Hepatocyte (in vitro differentiated cells): ENCODE measurements around the gene CALY. TPM values are rescaled to one million over a fixed set of nuclear protein-coding genes. Genes with fewer than 3 reads are reported as not detected.

Experiments
- DNase-seq: peaks from one replicate; pipeline ENCODE4 v3.0.0-alpha.2; 2016; ENCODE audit warnings: low spot score
- H2AFZ ChIP-seq: fragments of 200-600 bp; sonication (generic); 2 replicates; pipeline ENCODE4 v1.6.0; 2016; ENCODE audit warnings: antibody characterized with exemption, mild to moderate bottlenecking
- H3K27ac ChIP-seq: fragments of 200-600 bp; sonication (generic); 2 replicates; pipeline ENCODE4 v1.5.1; 2016; ENCODE audit warnings: mild to moderate bottlenecking
- H3K27me3 ChIP-seq: fragments of 200-600 bp; sonication (generic); 2 replicates; pipeline ENCODE4 v1.6.1; 2016
- H3K36me3 ChIP-seq: fragments of 200-600 bp; sonication (generic); replicated peaks from 2 replicates; pipeline ENCODE4 v1.5.1; 2016; ENCODE audit warnings: low read depth; ENCODE audit not compliant: insufficient read depth
- H3K4me1 ChIP-seq: fragments of 200-600 bp; sonication (generic); 2 replicates; pipeline ENCODE4 v1.5.1; 2016; ENCODE audit warnings: mild to moderate bottlenecking, moderate library complexity; ENCODE audit not compliant: insufficient read depth
- H3K4me2 ChIP-seq: fragments of 200-600 bp; sonication (generic); 2 replicates; pipeline ENCODE4 v1.6.0; 2016
- H3K4me3 ChIP-seq: fragments of 200-600 bp; sonication (generic); 2 replicates; pipeline ENCODE4 v1.5.1; 2016; ENCODE audit warnings: mild to moderate bottlenecking
- H3K79me2 ChIP-seq: fragments of 200-600 bp; sonication (generic); 2 replicates; pipeline ENCODE4 v1.6.0; 2017; ENCODE audit warnings: mild to moderate bottlenecking
- H3K9me2 ChIP-seq: fragments of 200-600 bp; sonication (generic); replicated peaks from 2 replicates; pipeline ENCODE4 v1.6.0; 2017; ENCODE audit warnings: mild to moderate bottlenecking; ENCODE audit not compliant: insufficient read depth
- H3K9me3 ChIP-seq: fragments of 200-600 bp; sonication (generic); 2 replicates; pipeline ENCODE4 v1.5.1; 2016; ENCODE audit warnings: low read depth, mild to moderate bottlenecking
- H4K20me1 ChIP-seq: fragments of 200-600 bp; sonication (generic); 2 replicates; pipeline ENCODE4 v1.6.0; 2016; ENCODE audit warnings: mild to moderate bottlenecking; ENCODE audit not compliant: insufficient read depth, poor library complexity, severe bottlenecking
- EZH2 ChIP-seq: fragments of 200-600 bp; sonication (generic); IDR thresholded peaks from 2 replicates; pipeline ENCODE4 v1.6.1; 2016; ENCODE audit warnings: antibody characterized with exemption, mild to moderate bottlenecking, borderline replicate concordance
- EZH2phosphoT487 ChIP-seq: fragments of 200-600 bp; sonication (generic); IDR thresholded peaks from one replicate; pipeline ENCODE4 v1.6.1; 2018; ENCODE audit warnings: antibody characterized with exemption, mild to moderate bottlenecking, low read depth, moderate library complexity; ENCODE audit not compliant: unreplicated experiment, severe bottlenecking
- WGBS: methylation state at CpG from one replicate; pipeline ENCODE4 v1.1.6; 2016; ENCODE audit warnings: low lambda C conversion rate; ENCODE audit errors: missing lambda C conversion rate; 5-methylcytosine and 5-hydroxymethylcytosine counted together
- polyA plus RNA-seq: library from polyadenylated mRNA; unstranded; fragments of >200 nt; fragmentation: Nextera tagmentation; extraction: Ambion mirVana; gene quantifications from 2 replicates; pipeline ENCODE4 v1.2.1, GENCODE V29; 2016
- total RNA-seq: library from RNA; depleted of rRNA; stranded (reverse); fragments of >200 nt; gene quantifications from 2 replicates; pipeline ENCODE4 v1.2.3, GENCODE V29; 2014
- TF ChIP-seq, protein P1 (sequence below): fragments of 200-600 bp; sonication (generic); IDR thresholded peaks from 2 replicates; pipeline ENCODE4 v1.5.1; 2016; ENCODE audit warnings: antibody characterized with exemption, mild to moderate bottlenecking; ENCODE audit not compliant: poor library complexity

CALY gene
- total and polyA plus RNA-seq, 2 experiments from 2014 or later = 2.3 to 3.7 TPM

- DNase-seq = no peak
- Histone ChIP-seq H3K79me2 (no peaks in the 10 kb centered on the region), H2AFZ (no peak overlapping the region), H3K27ac (no peak overlapping the region), H3K4me3 (no peak overlapping the region), H3K4me2 (no peak overlapping the region), H3K9me3 (no peaks in the 10 kb centered on the region), H3K27me3 (peaks cover 31% of the 10 kb centered on the region), H3K4me1 (peaks cover 12% of the 10 kb centered on the region), H3K9me2 (no peaks in the 10 kb centered on the region), H3K36me3 (no peaks in the 10 kb centered on the region), H4K20me1 (no peaks in the 10 kb centered on the region)
- WGBS = 94% methylated on average over 13 of the region's 13 CpGs
- TF ChIP-seq EZH2phosphoT487 = no peak
Measured at GRCh38 chr10:133339708-133340380, 3.1 kb upstream of the CALY start.

DNA sequence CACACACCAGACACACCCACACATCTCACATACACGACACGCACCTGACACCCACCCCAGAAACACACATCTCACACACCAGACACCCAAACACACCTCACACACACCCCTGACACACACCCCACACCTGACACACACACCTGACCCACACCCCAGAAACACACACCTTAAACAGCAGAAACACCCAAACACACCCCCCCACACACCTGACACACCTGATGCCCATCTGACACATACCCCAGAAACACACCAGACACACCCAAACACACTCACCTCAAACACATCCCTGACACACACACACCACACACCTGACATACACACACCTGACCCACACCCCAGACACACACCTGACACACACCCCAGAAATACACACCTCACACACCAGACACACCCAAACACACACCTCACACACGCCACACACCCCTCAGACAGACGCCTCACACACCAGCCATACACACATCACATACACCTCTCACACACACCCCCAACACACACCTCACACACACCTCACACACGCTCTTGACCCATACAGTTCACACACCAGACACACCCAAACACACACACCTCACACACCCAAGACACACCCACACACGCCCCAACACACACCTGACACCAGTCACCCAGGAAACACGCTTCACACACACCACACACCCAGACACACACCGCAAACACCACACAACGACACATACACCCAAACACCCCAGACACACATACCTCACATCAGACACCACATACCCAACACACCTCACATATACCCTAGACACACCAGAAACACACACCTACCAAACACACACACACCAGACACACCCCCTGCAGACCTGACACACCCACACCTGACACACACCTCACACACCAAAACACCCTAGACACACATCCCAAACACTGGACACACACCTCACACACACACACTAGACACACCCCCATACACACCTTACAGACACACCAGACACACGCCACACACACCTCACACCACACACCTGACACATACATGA lies 1.7 kb upstream of the CALY start:
- Histone ChIP-seq H2AFZ (no peak overlapping the region), H3K36me3 (no peaks in the 10 kb centered on the region), H3K4me3 (no peak overlapping the region), H3K4me2 (no peak overlapping the region), H3K9me2 (no peaks in the 10 kb centered on the region), H3K9me3 (no peaks in the 10 kb centered on the region), H3K4me1 (peaks cover 14% of the 10 kb centered on the region), H4K20me1 (no peaks in the 10 kb centered on the region), H3K27ac (no peak overlapping the region), H3K27me3 (peaks cover 36% of the 10 kb centered on the region), H3K79me2 (no peaks in the 10 kb centered on the region)
- TF ChIP-seq EZH2 (no peak), EZH2phosphoT487 (no peak)
- TF ChIP-seq, protein P1, sequence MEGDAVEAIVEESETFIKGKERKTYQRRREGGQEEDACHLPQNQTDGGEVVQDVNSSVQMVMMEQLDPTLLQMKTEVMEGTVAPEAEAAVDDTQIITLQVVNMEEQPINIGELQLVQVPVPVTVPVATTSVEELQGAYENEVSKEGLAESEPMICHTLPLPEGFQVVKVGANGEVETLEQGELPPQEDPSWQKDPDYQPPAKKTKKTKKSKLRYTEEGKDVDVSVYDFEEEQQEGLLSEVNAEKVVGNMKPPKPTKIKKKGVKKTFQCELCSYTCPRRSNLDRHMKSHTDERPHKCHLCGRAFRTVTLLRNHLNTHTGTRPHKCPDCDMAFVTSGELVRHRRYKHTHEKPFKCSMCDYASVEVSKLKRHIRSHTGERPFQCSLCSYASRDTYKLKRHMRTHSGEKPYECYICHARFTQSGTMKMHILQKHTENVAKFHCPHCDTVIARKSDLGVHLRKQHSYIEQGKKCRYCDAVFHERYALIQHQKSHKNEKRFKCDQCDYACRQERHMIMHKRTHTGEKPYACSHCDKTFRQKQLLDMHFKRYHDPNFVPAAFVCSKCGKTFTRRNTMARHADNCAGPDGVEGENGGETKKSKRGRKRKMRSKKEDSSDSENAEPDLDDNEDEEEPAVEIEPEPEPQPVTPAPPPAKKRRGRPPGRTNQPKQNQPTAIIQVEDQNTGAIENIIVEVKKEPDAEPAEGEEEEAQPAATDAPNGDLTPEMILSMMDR = no peak
- DNase-seq = no peak
- 91% methylated on average over 9 of the region's 10 CpGs for WGBS

GRCh38 chr10:133337370-133337725 lies 652 bp upstream of the CALY start:
- Histone ChIP-seq H3K4me1 (peaks cover 14% of the 10 kb centered on the region), H3K79me2 (no peaks in the 10 kb centered on the region), H3K9me2 (no peaks in the 10 kb centered on the region), H4K20me1 (no peaks in the 10 kb centered on the region), H3K36me3 (no peaks in the 10 kb centered on the region), H2AFZ (no peak overlapping the region), H3K9me3 (no peaks in the 10 kb centered on the region), H3K4me3 (no peak overlapping the region), H3K27ac (no peak overlapping the region), H3K4me2 (no peak overlapping the region), H3K27me3 (peaks cover 43% of the 10 kb centered on the region)
- TF ChIP-seq, protein P1 = no peak
- no peak for TF ChIP-seq EZH2
- no peak for TF ChIP-seq EZH2phosphoT487
- WGBS = 100% methylated on average over 3 of the region's 3 CpGs
- DNase-seq = no peak

DNA sequence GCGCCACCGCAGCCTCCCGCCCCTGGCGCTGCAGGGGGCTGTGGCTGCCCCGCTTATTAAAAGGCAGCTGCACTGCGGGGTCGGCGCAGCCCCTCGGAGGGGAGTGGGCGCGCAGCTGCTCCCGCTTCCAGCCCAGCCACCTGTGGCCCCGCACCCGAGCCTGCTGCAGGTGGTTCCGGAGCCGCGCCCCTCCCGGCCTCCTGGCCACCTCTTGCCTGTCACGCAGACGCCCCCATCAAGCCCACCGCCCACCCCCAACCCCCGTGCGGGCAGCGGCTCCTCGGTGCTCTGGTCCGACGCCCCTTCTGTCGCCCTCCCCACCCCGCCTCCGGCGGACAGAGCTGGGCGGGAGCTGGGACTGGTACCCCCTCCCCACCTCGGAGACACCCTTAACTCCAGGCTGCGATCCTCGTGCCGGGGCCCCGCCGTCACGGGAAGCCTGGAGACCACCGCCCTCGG lies 549 bp downstream of the CALY start:
- no peak overlapping the region for H3K27ac ChIP-seq
- WGBS = 44% methylated on average over 14 of the region's 41 CpGs

More for the DNA sequence above, 549 bp downstream of the CALY start:
- TF ChIP-seq, protein P1 = no peak
- peak; percentile 45 for TF ChIP-seq EZH2
- no peak for TF ChIP-seq EZH2phosphoT487
- peaks cover 53% of the 10 kb centered on the region for H3K27me3 ChIP-seq
- no peak for DNase-seq
- H2AFZ ChIP-seq = no peak overlapping the region
- H3K4me2 ChIP-seq = peak overlapping the region; percentile 91
- H3K79me2 ChIP-seq = no peaks in the 10 kb centered on the region
- no peaks in the 10 kb centered on the region for H4K20me1 ChIP-seq
- H3K4me1 ChIP-seq = peaks cover 14% of the 10 kb centered on the region
- no peak overlapping the region for H3K4me3 ChIP-seq
- H3K9me2 ChIP-seq = no peaks in the 10 kb centered on the region
- H3K36me3 ChIP-seq = no peaks in the 10 kb centered on the region
- H3K9me3 ChIP-seq = no peaks in the 10 kb centered on the region
